ENCODE measurements around the gene ZNF692. TPM values are rescaled to one million over a fixed set of nuclear protein-coding genes. Genes with fewer than 3 reads are reported as not detected.

Gene ZNF692
- total and polyA plus RNA-seq, 9 donors = 13.2 to 47.7 (median 35.4) TPM

GRCh38 chr1:248849637-248850036 lies 9.2 kb downstream of the ZNF692 start:
- H3K4me3 ChIP-seq = no peak overlapping the region
- 70 to 75% (median 74%) methylated on average over 3 of the region's 3 CpGs for WGBS, 3 donors
- no peaks in the 10 kb centered on the region for H3K4me1 ChIP-seq (ENCODE audit: insufficient read depth)
- TF ChIP-seq EP300 (IDR thresholded peaks at IDR 0.05) (no peak), CTCF (IDR thresholded peaks at IDR 0.05) (no peak), POLR2A (IDR thresholded peaks at IDR 0.05) (no peak)
- intact Hi-C loops (cut with DNase I) = no loop called here
- H3K36me3 ChIP-seq = no peaks in the 10 kb centered on the region
- no peak overlapping the region for H3K27ac ChIP-seq
- no peaks in the 10 kb centered on the region for H3K27me3 ChIP-seq
- H3K9me3 ChIP-seq = no peaks in the 10 kb centered on the region
- no peak for DNase-seq

GRCh38 chr1:248849152-248849551 lies 9.7 kb downstream of the ZNF692 start:
- Histone ChIP-seq H3K27me3 (no peaks in the 10 kb centered on the region), H3K4me1 (ENCODE audit: insufficient read depth) (no peaks in the 10 kb centered on the region), H3K9me3 (no peaks in the 10 kb centered on the region), H3K4me3 (no peak overlapping the region), H3K27ac (no peak overlapping the region), H3K36me3 (no peaks in the 10 kb centered on the region)
- TF ChIP-seq CTCF (IDR thresholded peaks at IDR 0.05) = no peak
- no peak for TF ChIP-seq POLR2A (IDR thresholded peaks at IDR 0.05)
- TF ChIP-seq EP300 (IDR thresholded peaks at IDR 0.05) = no peak
- no peak for DNase-seq
- intact Hi-C loops (cut with DNase I) = no loop called here
- WGBS, 3 donors = 82 to 88% (median 84%) methylated on average over 3 of the region's 3 CpGs

- Histone ChIP-seq H3K4me1 (ENCODE audit: insufficient read depth) (no peaks in the 10 kb centered on the region), H3K27me3 (no peaks in the 10 kb centered on the region), H3K4me3 (no peak overlapping the region), H3K9me3 (no peaks in the 10 kb centered on the region), H3K27ac (no peak overlapping the region), H3K36me3 (no peaks in the 10 kb centered on the region)
- 90 to 93% (median 90%) methylated on average over 8 of the region's 8 CpGs for WGBS, 3 donors
- intact Hi-C loops (cut with DNase I) = no loop called here
- no peak for TF ChIP-seq CTCF (IDR thresholded peaks at IDR 0.05)
- no peak for TF ChIP-seq EP300 (IDR thresholded peaks at IDR 0.05)
- DNase-seq = no peak
Measured at GRCh38 chr1:248848602-248849001, 10.3 kb downstream of the ZNF692 start.

- no peaks in the 10 kb centered on the region for H3K9me3 ChIP-seq
- TF ChIP-seq CTCF (IDR thresholded peaks at IDR 0.05) (no peak), POLR2A (IDR thresholded peaks at IDR 0.05) (no peak), EP300 (IDR thresholded peaks at IDR 0.05) (no peak)
- no peaks in the 10 kb centered on the region for H3K36me3 ChIP-seq
- no peak for DNase-seq
- H3K4me1 ChIP-seq (ENCODE audit: insufficient read depth) = no peaks in the 10 kb centered on the region
- no peak overlapping the region for H3K27ac ChIP-seq
- no peak overlapping the region for H3K4me3 ChIP-seq
- intact Hi-C loops (cut with DNase I) = no loop called here
- WGBS, 3 donors = 91 to 95% (median 94%) methylated on average over 67 to 72 of the region's 72 CpGs
- H3K27me3 ChIP-seq = no peaks in the 10 kb centered on the region
Measured at GRCh38 chr1:248847956-248848561, 10.8 kb downstream of the ZNF692 start.

Measured in ovary (tissue), 9 donors.